PC-9 (cell line): ENCODE data around the gene RPL5.

Experiments
- EZH2 ChIP-seq: fragments of 200-600 bp; sonication (generic); IDR thresholded peaks from 2 replicates; pipeline ENCODE4 v1.8.0; 2017; ENCODE audit warnings: antibody characterized with exemption, low read depth
- TF ChIP-seq, protein P1 (sequence below): fragments of 200-600 bp; sonication (generic); conservative IDR thresholded peaks from 2 replicates; pipeline ENCODE4 v1.6.1; 2017; ENCODE audit warnings: mixed run types, antibody characterized with exemption, mild to moderate bottlenecking, moderate library complexity

DNA sequence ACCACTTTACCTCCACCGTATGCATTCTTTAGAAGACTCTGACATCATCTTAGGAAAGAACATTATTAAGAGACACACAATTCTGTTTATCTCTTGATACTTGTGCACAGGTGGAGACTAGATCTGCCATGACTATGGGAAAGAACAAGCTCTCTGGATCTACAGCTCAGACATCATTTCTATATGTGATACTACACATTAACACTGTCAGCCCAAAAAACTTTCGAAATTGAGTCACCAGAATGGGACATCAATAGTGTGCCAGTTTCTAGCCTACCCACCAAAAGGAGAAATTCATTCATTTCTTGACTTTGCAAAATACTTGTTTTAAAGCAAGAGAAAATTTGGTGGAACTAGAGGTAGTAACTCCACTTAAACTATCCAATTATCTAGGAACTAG lies 41.0 kb upstream of the RPL5 start:
- TF ChIP-seq EZH2, result no peak
- TF ChIP-seq, protein P1, sequence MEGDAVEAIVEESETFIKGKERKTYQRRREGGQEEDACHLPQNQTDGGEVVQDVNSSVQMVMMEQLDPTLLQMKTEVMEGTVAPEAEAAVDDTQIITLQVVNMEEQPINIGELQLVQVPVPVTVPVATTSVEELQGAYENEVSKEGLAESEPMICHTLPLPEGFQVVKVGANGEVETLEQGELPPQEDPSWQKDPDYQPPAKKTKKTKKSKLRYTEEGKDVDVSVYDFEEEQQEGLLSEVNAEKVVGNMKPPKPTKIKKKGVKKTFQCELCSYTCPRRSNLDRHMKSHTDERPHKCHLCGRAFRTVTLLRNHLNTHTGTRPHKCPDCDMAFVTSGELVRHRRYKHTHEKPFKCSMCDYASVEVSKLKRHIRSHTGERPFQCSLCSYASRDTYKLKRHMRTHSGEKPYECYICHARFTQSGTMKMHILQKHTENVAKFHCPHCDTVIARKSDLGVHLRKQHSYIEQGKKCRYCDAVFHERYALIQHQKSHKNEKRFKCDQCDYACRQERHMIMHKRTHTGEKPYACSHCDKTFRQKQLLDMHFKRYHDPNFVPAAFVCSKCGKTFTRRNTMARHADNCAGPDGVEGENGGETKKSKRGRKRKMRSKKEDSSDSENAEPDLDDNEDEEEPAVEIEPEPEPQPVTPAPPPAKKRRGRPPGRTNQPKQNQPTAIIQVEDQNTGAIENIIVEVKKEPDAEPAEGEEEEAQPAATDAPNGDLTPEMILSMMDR, result no peak
